ENCODE data around the gene CNGB1.

GRCh38 chr16:57846078-57846697 is 124.7 kb downstream of the CNGB1 start:
- TF ChIP-seq EZH2 (IDR thresholded peaks at IDR 0.05; ENCODE audit: borderline replicate concordance, insufficient read depth, low read length, poor library complexity, severe bottlenecking) = no peak
- TF ChIP-seq CTCF (IDR thresholded peaks at IDR 0.05; ENCODE audit: poor library complexity, severe bottlenecking) = no peak
- TF ChIP-seq TAF1 (IDR thresholded peaks at IDR 0.05; ENCODE audit: low read depth) = no peak
- TF ChIP-seq, protein P1, sequence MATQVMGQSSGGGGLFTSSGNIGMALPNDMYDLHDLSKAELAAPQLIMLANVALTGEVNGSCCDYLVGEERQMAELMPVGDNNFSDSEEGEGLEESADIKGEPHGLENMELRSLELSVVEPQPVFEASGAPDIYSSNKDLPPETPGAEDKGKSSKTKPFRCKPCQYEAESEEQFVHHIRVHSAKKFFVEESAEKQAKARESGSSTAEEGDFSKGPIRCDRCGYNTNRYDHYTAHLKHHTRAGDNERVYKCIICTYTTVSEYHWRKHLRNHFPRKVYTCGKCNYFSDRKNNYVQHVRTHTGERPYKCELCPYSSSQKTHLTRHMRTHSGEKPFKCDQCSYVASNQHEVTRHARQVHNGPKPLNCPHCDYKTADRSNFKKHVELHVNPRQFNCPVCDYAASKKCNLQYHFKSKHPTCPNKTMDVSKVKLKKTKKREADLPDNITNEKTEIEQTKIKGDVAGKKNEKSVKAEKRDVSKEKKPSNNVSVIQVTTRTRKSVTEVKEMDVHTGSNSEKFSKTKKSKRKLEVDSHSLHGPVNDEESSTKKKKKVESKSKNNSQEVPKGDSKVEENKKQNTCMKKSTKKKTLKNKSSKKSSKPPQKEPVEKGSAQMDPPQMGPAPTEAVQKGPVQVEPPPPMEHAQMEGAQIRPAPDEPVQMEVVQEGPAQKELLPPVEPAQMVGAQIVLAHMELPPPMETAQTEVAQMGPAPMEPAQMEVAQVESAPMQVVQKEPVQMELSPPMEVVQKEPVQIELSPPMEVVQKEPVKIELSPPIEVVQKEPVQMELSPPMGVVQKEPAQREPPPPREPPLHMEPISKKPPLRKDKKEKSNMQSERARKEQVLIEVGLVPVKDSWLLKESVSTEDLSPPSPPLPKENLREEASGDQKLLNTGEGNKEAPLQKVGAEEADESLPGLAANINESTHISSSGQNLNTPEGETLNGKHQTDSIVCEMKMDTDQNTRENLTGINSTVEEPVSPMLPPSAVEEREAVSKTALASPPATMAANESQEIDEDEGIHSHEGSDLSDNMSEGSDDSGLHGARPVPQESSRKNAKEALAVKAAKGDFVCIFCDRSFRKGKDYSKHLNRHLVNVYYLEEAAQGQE (IDR thresholded peaks at IDR 0.05; ENCODE audit: borderline replicate concordance) = no peak
- TF ChIP-seq POLR2AphosphoS5 (IDR thresholded peaks at IDR 0.05) = no peak
- TF ChIP-seq MXI1 (conservative IDR thresholded peaks at IDR 0.05; ENCODE audit: poor library complexity, severe bottlenecking) = no peak
- TF ChIP-seq RAD21 (conservative IDR thresholded peaks at IDR 0.05) = no peak

Measured in neural cell (in vitro differentiated cells).